Raji (cell line): ENCODE results near the gene CALHM5.

Experiments
- POLR2A ChIP-seq: IDR thresholded peaks from 2 replicates; pipeline ENCODE4 v1.6.1; 2011; ENCODE audit warnings: low read depth, low read length, control low read depth; ENCODE audit not compliant: insufficient read depth

The CALHM5 gene

GRCh38 chr6:116560130-116560529, 48.7 kb downstream of the CALHM5 start:
- no peak for TF ChIP-seq POLR2A

- TF ChIP-seq POLR2A: no peak
Measured at GRCh38 chr6:116561377-116562018, 50.1 kb downstream of the CALHM5 start.

GRCh38 chr6:116562019-116562403, 50.6 kb downstream of the CALHM5 start:
- TF ChIP-seq POLR2A: no peak

- TF ChIP-seq POLR2A: no peak
Measured at GRCh38 chr6:116562614-116563013, 51.2 kb downstream of the CALHM5 start.

GRCh38 chr6:116563830-116564229, 52.4 kb downstream of the CALHM5 start:
- no peak for TF ChIP-seq POLR2A

- TF ChIP-seq POLR2A: no peak
Measured at GRCh38 chr6:116564311-116564710, 52.9 kb downstream of the CALHM5 start.

GRCh38 chr6:116564921-116565872, 53.8 kb downstream of the CALHM5 start:
- no peak for TF ChIP-seq POLR2A

GRCh38 chr6:116568111-116568510, 56.7 kb downstream of the CALHM5 start:
- no peak for TF ChIP-seq POLR2A

GRCh38 chr6:116568821-116569755, 57.6 kb downstream of the CALHM5 start:
- no peak; the same call in 1 of the 2 replicates for TF ChIP-seq POLR2A

- TF ChIP-seq POLR2A: peak; percentile 82
Measured at GRCh38 chr6:116570856-116571682, 59.6 kb downstream of the CALHM5 start, which contains the start of gene RWDD1. TSS of gene RWDD1 (plus strand) at chr6:116571504. CDS start at chr6:116571583, 79 bp downstream.

- TF ChIP-seq POLR2A: no peak
Measured at GRCh38 chr6:116571683-116572000, 60.2 kb downstream of the CALHM5 start.

GRCh38 chr6:116572162-116572561, 60.7 kb downstream of the CALHM5 start:
- no peak for TF ChIP-seq POLR2A
